H1 (cell line): ENCODE measurements around the gene AIFM1. TPM values are rescaled to one million over a fixed set of nuclear protein-coding genes. Genes with fewer than 3 reads are reported as not detected.

Experiments used
- BACH1 ChIP-seq: IDR thresholded peaks from 2 replicates; pipeline ENCODE4 v1.6.1; 2012; ENCODE audit warnings: low read length, improper control_type of control experiment
- CEBPB ChIP-seq: IDR thresholded peaks from 2 replicates; pipeline ENCODE4 v1.6.1; 2012; ENCODE audit warnings: low read depth, low read length
- MAFK ChIP-seq: IDR thresholded peaks from 2 replicates; pipeline ENCODE4 v1.6.1; 2012; ENCODE audit warnings: low read depth, mild to moderate bottlenecking, improper control_type of control experiment, low read length
- POLR2A ChIP-seq, 2 experiments: IDR thresholded peaks; 1 replicate in 1 of 2; 2 replicates in 1 of 2; pipeline ENCODE4 v1.6.1; 2011; ENCODE audit warnings: low read depth in 2 of 2, low read length in 2 of 2, mild to moderate bottlenecking in 2 of 2; ENCODE audit errors: control extremely low read depth in 1 of 2
- polyA plus RNA-seq, 7 experiments: library from polyadenylated mRNA; depleted of rRNA in 3 of 7; stranded (reverse) in 5 of 7; unstranded in 2 of 7; fragments of >200 nt in 5 of 7; fragments of 200-250 nt in 2 of 7; gene quantifications; 1 replicate in 5 of 7; 2 replicates in 1 of 7; 4 replicates in 1 of 7; pipeline versions ENCODE4 v1.2.1 to v1.2.3, GENCODE V29; 2011 to 2013; ENCODE audit warnings: missing spikeins in 2 of 7, mixed read lengths in 2 of 7
- total RNA-seq: library from RNA; stranded (reverse); fragmentation: NEBNext Ultra II Directional; extraction: Animal tissue kit (Norgen Biotek cat#: 25700); gene quantifications from 2 replicates; pipeline ENCODE4 v1.2.1, GENCODE V29; 2021

Gene AIFM1
- total and polyA plus RNA-seq, 2 of the 8 experiments (the other 6 are each of a cell fraction or from before 2014, with no cell fraction given) = 34.1 to 55.4 TPM

DNA sequence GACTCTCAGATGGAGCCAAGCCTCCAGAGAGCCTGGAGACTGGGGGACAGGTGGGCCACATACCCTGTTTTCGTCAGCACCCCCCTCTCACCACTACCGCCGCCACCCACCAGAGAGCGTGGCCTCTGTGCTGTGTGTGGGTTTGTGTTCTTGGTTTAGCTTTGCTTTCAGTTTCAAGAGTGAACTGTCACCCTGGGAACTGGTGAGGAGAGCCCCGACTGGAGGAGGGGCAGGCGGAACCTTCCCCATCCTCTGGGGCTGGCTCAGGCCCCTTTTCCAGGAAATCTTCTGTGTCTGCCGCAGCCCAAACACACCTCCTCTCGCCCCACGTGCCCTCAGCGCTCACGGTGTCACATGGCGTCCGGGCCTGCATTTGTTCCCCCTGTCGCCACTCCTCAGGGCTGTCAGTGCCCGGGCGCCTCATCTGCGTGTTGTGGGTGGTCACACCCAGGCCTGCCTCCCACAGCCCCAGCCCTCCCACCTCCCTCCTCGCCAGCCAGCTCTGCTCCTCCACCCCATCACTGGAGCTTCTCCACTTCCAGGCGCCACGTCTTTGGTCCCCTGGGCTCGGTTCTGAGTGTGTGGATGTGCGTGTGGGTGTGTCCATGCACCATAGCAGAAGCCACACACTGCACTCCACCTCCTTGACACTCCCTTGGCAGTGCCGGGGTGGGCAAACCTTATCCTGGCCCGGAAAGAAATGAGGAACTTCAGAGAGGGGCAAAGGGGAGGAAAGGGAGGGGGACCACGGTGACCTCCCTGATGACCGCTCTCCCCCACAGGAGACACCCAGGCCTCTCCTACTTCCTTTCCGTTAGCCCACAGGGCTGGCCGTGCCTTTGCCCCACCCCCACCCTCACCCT, 83.2 kb downstream of the AIFM1 start (continued):
- TF ChIP-seq CEBPB = no peak
- TF ChIP-seq BACH1 = no peak
- no peak for TF ChIP-seq MAFK
- no peak for TF ChIP-seq POLR2A (IDR thresholded peaks at IDR 0.05; ENCODE audit: control extremely low read depth in 1 of 2, low read depth in 2 of 2, low read length in 2 of 2)
